ENCODE measurements around the gene RFTN1.

GRCh38 chr3:16559653-16560365 is 46.3 kb upstream of the RFTN1 start:
- TF ChIP-seq CTCF (conservative IDR thresholded peaks at IDR 0.05; ENCODE audit: low read length) (no peak), EZH2phosphoT487 (IDR thresholded peaks at IDR 0.05; ENCODE audit: borderline replicate concordance, low read depth, low read length) (no peak)

Measured in OCI-LY7 (cell line).